Bronchial epithelial cell (primary cell): ENCODE measurements around the gene IL1R2. TPM values are rescaled to one million over a fixed set of nuclear protein-coding genes. Genes with fewer than 3 reads are reported as not detected.
A peak's percentile ranks its signal among the peaks of the same experiment; 100 is the strongest.

ENCODE experiments used
- DNase-seq: peaks from one replicate; pipeline ENCODE4 v3.0.0-alpha.2; 2010; ENCODE audit warnings: low read depth
- FAIRE-seq: peaks from 2 replicates; lab custom pipeline; 2011; peaks lifted over from hg19 to GRCh38; lab: Jason Lieb, UNC
- H3K27me3 ChIP-seq: 2 replicates; pipeline ENCODE4 v1.5.1; 2011; ENCODE audit warnings: low read length; ENCODE audit not compliant: control insufficient read depth, insufficient read depth
- H3K36me3 ChIP-seq: 2 replicates; pipeline ENCODE4 v1.5.1; 2011; ENCODE audit warnings: low read length; ENCODE audit not compliant: control insufficient read depth, insufficient read depth
- H3K4me3 ChIP-seq: 2 replicates; pipeline ENCODE4 v1.5.1; 2011; ENCODE audit warnings: mild to moderate bottlenecking, low read depth, low read length, control low read depth
- CTCF ChIP-seq: IDR thresholded peaks from 2 replicates; pipeline ENCODE4 v1.5.1; 2011; ENCODE audit warnings: mild to moderate bottlenecking, moderate library complexity, low read length, control low read depth, inconsistent platforms; ENCODE audit not compliant: insufficient read depth, severe bottlenecking
- total RNA-seq: library from RNA; depleted of rRNA; stranded (reverse); fragments of >200 nt; gene quantifications from 2 replicates; pipeline ENCODE4 v1.2.1, GENCODE V29; 2014

IL1R2 gene
- total RNA-seq, 1 donor from 2014 or later = not detected

DNA sequence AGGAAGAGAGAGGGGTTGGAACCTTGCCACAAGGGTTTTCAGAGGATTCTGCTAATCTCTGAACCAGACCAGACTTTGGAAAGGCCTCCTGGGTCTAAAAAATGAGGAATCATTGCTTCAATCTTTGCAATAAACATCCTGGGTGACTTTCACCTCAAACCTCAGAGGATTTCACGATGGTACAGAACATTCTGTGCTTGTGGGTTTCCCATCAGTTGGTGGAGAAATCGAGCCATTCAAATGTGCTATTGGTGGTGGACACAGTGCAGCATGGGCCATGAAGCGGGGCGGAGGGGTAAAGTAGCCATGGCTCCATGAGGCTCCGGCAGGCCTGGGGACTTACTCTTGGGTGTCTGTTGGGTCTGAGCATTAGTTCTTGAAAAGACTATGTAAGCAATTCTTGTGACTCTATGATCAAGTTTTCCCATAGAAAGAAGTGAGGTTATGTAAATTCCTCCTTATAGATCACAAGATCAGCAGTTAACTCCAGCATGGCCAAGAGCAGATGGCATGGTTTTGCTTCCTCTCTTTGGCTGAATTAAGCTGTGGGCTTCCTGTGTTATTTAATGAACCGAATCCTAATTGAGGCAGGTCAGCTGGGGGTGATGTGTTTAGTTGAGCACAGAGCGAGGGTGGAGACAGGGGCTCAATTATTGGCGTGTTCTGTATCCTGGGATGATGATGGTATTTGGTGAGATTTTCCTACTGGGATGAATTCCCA, 1.9 kb upstream of the IL1R2 start:
- no peak for TF ChIP-seq CTCF
- Histone ChIP-seq H3K27me3 (peaks cover 4% of the 10 kb centered on the region), H3K4me3 (no peak overlapping the region), H3K36me3 (no peaks in the 10 kb centered on the region)
- DNase-seq (no peak), FAIRE-seq (peak; percentile 64)

GRCh38 chr2:101993772-101994171, 2.0 kb downstream of the IL1R2 start:
- no peaks in the 10 kb centered on the region for H3K36me3 ChIP-seq
- no peak overlapping the region for H3K4me3 ChIP-seq

GRCh38 chr2:101995019-101995418, 3.3 kb downstream of the IL1R2 start:
- FAIRE-seq (no peak), DNase-seq (no peak)
- Histone ChIP-seq H3K4me3 (no peak overlapping the region), H3K36me3 (no peaks in the 10 kb centered on the region), H3K27me3 (peaks cover 3% of the 10 kb centered on the region)
- TF ChIP-seq CTCF = no peak

More at GRCh38 chr2:101993772-101994171, 2.0 kb downstream of the IL1R2 start:
- peaks cover 3% of the 10 kb centered on the region for H3K27me3 ChIP-seq
- FAIRE-seq = no peak
- no peak for DNase-seq
- TF ChIP-seq CTCF = no peak

GRCh38 chr2:101995804-101996203, 4.0 kb downstream of the IL1R2 start:
- peaks cover 3% of the 10 kb centered on the region for H3K27me3 ChIP-seq
- no peaks in the 10 kb centered on the region for H3K36me3 ChIP-seq
- no peak for TF ChIP-seq CTCF
- no peak overlapping the region for H3K4me3 ChIP-seq
- FAIRE-seq (no peak), DNase-seq (no peak)

GRCh38 chr2:101998556-101998895, 6.8 kb downstream of the IL1R2 start:
- Histone ChIP-seq H3K4me3 (no peak overlapping the region), H3K36me3 (no peaks in the 10 kb centered on the region), H3K27me3 (no peaks in the 10 kb centered on the region)
- FAIRE-seq (no peak), DNase-seq (no peak)
- no peak for TF ChIP-seq CTCF
